Measurements from ENCODE around the gene CTBP1.
A peak's percentile ranks its signal among the peaks of the same experiment; 100 is the strongest.

The CTBP1 gene

GRCh38 chr4:1171311-1172227 is 77.4 kb downstream of the CTBP1 start:
- H3K36me3 Mint-ChIP-seq: no peaks in the 10 kb centered on the region
- H3K4me3 Mint-ChIP-seq: peak overlapping the region; percentile 74
- no peaks in the 10 kb centered on the region for H3K9me3 Mint-ChIP-seq
- H3K27ac Mint-ChIP-seq: no peak overlapping the region
- peaks cover 34% of the 10 kb centered on the region for H3K4me1 Mint-ChIP-seq
- H3K27me3 Mint-ChIP-seq: peaks cover 30% of the 10 kb centered on the region
- ATAC-seq: peak; percentile 13

- H3K36me3 Mint-ChIP-seq: no peaks in the 10 kb centered on the region
- H3K4me3 Mint-ChIP-seq: peak overlapping the region; percentile 74
- peaks cover 30% of the 10 kb centered on the region for H3K27me3 Mint-ChIP-seq
- H3K27ac Mint-ChIP-seq: no peak overlapping the region
- peaks cover 36% of the 10 kb centered on the region for H3K4me1 Mint-ChIP-seq
- ATAC-seq: no peak
- H3K9me3 Mint-ChIP-seq: no peaks in the 10 kb centered on the region
Measured at GRCh38 chr4:1170976-1171310, 78.0 kb downstream of the CTBP1 start.

- Mint-ChIP-seq H3K4me3 (no peak overlapping the region), H3K9me3 (no peaks in the 10 kb centered on the region), H3K4me1 (peaks cover 36% of the 10 kb centered on the region), H3K27ac (no peak overlapping the region), H3K36me3 (no peaks in the 10 kb centered on the region), H3K27me3 (peaks cover 30% of the 10 kb centered on the region)
- no peak for ATAC-seq
Measured at GRCh38 chr4:1170156-1170975, 78.6 kb downstream of the CTBP1 start.

- peaks cover 3% of the 10 kb centered on the region for H3K9me3 Mint-ChIP-seq
- H3K4me3 Mint-ChIP-seq: no peak overlapping the region
- H3K36me3 Mint-ChIP-seq: peaks cover 5% of the 10 kb centered on the region
- H3K27ac Mint-ChIP-seq: no peak overlapping the region
- ATAC-seq: no peak
- H3K27me3 Mint-ChIP-seq: peaks cover 30% of the 10 kb centered on the region
- peaks cover 41% of the 10 kb centered on the region for H3K4me1 Mint-ChIP-seq
Measured at GRCh38 chr4:1169691-1170096, 79.2 kb downstream of the CTBP1 start.

- Mint-ChIP-seq H3K4me3 (no peak overlapping the region), H3K36me3 (peaks cover 9% of the 10 kb centered on the region), H3K27ac (no peak overlapping the region), H3K4me1 (peaks cover 46% of the 10 kb centered on the region), H3K9me3 (peaks cover 5% of the 10 kb centered on the region), H3K27me3 (peaks cover 30% of the 10 kb centered on the region)
- ATAC-seq: no peak
Measured at GRCh38 chr4:1169171-1169671, 79.7 kb downstream of the CTBP1 start.

- peaks cover 53% of the 10 kb centered on the region for H3K4me1 Mint-ChIP-seq
- peaks cover 8% of the 10 kb centered on the region for H3K9me3 Mint-ChIP-seq
- peaks cover 11% of the 10 kb centered on the region for H3K36me3 Mint-ChIP-seq
- peak overlapping the region; percentile 75 for H3K27ac Mint-ChIP-seq
- peak overlapping the region; percentile 83 for H3K4me3 Mint-ChIP-seq
- peaks cover 29% of the 10 kb centered on the region for H3K27me3 Mint-ChIP-seq
- no peak for ATAC-seq
Measured at GRCh38 chr4:1168191-1169101, 80.5 kb downstream of the CTBP1 start.

GRCh38 chr4:1167244-1167949 is 81.5 kb downstream of the CTBP1 start:
- Mint-ChIP-seq H3K9me3 (peaks cover 12% of the 10 kb centered on the region), H3K4me1 (peaks cover 57% of the 10 kb centered on the region), H3K27ac (peak overlapping the region; percentile 75), H3K36me3 (peaks cover 11% of the 10 kb centered on the region), H3K4me3 (peak overlapping the region; percentile 83), H3K27me3 (peaks cover 20% of the 10 kb centered on the region)
- ATAC-seq: peak; percentile 93

GRCh38 chr4:1166509-1167243 is 82.3 kb downstream of the CTBP1 start:
- Mint-ChIP-seq H3K27ac (peak overlapping the region; percentile 75), H3K9me3 (peaks cover 12% of the 10 kb centered on the region), H3K4me3 (peak overlapping the region; percentile 83), H3K27me3 (peaks cover 18% of the 10 kb centered on the region), H3K36me3 (peaks cover 11% of the 10 kb centered on the region), H3K4me1 (peaks cover 55% of the 10 kb centered on the region)
- ATAC-seq: no peak

GRCh38 chr4:1164956-1165545 is 83.9 kb downstream of the CTBP1 start:
- peaks cover 12% of the 10 kb centered on the region for H3K9me3 Mint-ChIP-seq
- ATAC-seq: no peak
- H3K27me3 Mint-ChIP-seq: peaks cover 2% of the 10 kb centered on the region
- peaks cover 54% of the 10 kb centered on the region for H3K4me1 Mint-ChIP-seq
- peak overlapping the region; percentile 41 for H3K27ac Mint-ChIP-seq
- H3K4me3 Mint-ChIP-seq: no peak overlapping the region
- peaks cover 11% of the 10 kb centered on the region for H3K36me3 Mint-ChIP-seq

GRCh38 chr4:1164444-1164843 is 84.5 kb downstream of the CTBP1 start:
- Mint-ChIP-seq H3K36me3 (peaks cover 11% of the 10 kb centered on the region), H3K27ac (peak overlapping the region; percentile 41), H3K27me3 (no peaks in the 10 kb centered on the region), H3K4me1 (peaks cover 54% of the 10 kb centered on the region), H3K4me3 (no peak overlapping the region), H3K9me3 (peaks cover 12% of the 10 kb centered on the region)
- ATAC-seq: no peak

- H3K36me3 Mint-ChIP-seq: peaks cover 11% of the 10 kb centered on the region
- no peak for ATAC-seq
- peaks cover 51% of the 10 kb centered on the region for H3K4me1 Mint-ChIP-seq
- peak overlapping the region; percentile 41 for H3K27ac Mint-ChIP-seq
- peaks cover 12% of the 10 kb centered on the region for H3K9me3 Mint-ChIP-seq
- H3K4me3 Mint-ChIP-seq: no peak overlapping the region
- H3K27me3 Mint-ChIP-seq: no peaks in the 10 kb centered on the region
Measured at GRCh38 chr4:1164040-1164439, 84.9 kb downstream of the CTBP1 start.

All from stimulated activated memory B cell treated with anti-CD40 and anti-IgM and Interleukin-4, amounts not matched to agents 10 μg/mL and 1 μg/mL and 100 μg/mL, for 72 hours (primary cell).